HG03135 (cell line): ENCODE data around the gene MTAP.
A peak's percentile ranks its signal among the peaks of the same experiment; 100 is the strongest.

Experiments used
- ATAC-seq: cut with Tn5 transposase; IDR thresholded peaks from one replicate; pipeline ENCODE4 v1.9.1; 2021; ENCODE audit warnings: mild to moderate bottlenecking, moderate library complexity; ENCODE audit not compliant: unreplicated experiment

The MTAP gene

DNA sequence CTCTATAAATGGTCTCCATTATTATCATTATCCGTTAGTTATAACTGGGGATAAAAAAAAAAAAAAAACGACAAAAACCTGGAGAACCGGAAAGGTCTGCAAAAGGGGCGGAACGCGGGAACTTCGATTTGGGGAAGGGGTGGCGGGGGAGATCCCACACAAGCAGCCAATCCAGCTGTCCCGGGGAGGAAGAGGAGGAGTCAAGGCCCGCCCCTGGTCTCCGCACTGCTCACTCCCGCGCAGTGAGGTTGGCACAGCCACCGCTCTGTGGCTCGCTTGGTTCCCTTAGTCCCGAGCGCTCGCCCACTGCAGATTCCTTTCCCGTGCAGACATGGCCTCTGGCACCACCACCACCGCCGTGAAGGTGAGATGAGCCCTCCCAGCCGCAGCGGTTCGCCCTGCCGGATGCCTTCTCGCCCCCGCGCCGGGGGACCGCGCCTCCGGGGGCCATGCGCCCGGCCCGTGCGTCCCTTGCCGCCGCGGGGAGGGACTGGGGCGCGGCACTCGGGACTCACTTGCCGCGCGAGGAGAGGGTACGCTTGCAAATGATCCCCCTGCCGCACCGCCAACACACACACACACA is at the start of gene MTAP:
Gene MTAP (plus strand): TSS at position 219 of the 583 bp plus-strand sequence. CDS start 113 bp downstream, at position 332.
- ATAC-seq: peak; percentile 83

DNA sequence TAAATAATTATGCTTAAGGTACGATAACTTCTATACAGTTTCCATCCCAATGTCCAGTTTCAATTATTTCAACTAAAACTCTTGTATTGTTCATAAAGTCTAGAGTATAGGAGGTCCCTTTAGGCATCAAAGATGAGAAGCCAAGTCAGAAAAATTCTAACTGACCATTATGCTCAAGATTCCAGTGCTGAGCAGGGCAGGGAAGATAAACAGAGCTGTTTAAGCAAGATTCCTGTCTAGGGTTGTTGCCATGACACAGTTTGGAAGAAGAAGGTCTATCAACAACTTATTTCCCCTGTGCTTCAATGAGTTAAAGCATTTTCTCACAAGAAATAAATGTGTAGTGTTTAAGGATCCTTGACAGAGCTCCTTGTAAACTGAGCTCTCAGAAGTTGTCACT is 48.9 kb upstream of the MTAP start:
- no peak for ATAC-seq

DNA sequence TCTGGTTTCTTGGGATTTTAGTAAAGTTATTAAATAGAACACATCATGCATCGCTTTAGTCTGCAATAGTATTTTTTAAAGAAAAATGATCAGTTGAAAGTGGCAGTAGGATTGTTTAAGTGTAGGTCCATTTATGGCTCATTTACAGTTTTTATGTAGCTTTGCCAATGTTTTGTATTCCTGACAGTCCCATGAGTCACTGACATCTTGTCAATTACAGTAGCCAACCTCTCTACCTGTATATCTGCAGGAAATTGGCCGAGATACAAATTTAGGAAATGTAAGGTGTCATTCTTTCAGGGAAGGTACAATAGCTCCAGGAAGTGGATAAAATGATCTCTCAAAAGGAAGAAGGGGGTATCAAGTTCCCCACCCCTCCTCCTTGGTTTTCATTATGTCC is 47.7 kb upstream of the MTAP start:
- ATAC-seq: no peak

DNA sequence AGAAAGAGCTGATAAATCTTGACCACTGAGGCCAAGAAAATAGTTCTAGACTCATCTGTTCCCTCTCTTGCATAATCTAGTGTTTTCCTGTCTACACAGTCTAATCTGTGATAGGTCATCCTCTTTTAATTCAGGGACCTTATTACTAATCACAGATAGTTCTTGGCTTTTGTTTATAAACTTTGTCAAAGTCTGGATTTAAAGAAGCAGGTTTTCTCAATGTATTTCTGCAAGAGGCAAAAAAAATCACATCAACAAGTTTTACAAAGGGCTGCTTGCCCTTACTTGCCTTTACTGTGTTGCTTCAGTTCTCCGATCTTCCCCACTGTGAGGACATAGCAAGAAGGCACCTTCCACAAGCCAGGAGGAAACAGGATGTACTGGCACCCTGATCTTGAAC is 43.9 kb upstream of the MTAP start:
- ATAC-seq: no peak

DNA sequence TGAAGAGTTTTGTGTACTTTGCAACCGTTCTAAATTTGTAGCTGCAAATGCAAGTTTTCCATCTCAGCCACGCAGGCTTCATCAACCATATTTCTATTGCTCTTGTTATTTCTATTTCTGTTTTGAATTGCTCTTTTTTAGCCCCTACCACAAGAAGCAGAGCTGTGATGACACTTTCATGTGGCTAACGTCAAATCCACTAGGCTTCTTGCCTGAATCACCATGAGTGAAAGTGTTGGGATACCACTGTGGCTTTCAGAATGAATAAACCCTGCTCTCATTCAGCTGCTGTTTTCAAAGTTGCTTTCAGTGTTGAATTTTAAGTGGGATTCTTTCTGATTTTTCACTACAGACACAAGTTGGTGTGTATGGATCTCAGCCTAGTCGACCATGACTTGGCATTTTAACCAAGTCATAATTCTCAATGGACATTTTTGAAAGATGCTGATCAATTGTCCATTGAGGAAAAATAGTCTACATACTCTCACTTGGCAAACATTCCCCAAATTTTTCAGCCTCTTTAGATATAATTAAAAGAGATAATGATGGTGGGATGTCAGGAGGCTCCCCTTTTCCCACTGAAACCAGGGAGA is 41.0 kb upstream of the MTAP start:
- peak; percentile 80 for ATAC-seq

DNA sequence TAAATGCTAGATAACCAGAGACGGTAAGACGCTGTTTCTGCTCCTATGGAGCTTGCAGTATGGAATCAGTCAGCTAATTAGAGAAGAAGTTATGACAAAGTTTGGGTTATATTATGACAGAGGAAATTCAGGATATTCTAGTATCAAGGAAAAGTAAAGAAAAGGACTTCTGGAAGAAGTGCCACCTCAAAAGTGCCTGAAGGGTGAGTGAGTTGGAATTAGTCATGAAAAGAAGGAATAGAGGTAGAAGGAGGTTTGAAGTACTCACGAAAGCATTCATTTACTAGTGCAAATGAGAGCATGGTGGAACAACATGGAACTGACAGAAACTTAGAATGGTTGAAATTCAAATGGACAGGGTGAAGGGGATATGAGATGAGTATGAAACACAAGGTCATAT is 40.4 kb upstream of the MTAP start:
- no peak for ATAC-seq

DNA sequence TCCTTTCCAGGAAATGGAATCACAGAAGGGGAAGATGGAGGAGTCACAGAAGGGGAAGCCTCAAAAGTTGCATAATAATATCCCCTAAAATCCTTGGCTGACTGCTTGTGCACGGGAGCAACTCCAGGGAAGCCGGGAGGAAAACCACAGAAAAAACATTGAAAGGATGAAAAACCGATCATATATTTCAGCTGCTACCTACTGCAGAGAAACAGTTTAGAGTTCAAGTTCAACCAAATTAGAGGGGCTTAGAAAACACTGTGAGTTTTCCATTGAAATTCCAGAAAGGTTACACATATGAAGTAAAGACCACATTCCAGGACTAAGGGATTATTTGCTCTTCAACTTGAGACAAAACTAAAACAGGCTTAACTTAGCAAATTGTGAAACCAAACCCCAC is 37.6 kb upstream of the MTAP start:
- no peak for ATAC-seq

DNA sequence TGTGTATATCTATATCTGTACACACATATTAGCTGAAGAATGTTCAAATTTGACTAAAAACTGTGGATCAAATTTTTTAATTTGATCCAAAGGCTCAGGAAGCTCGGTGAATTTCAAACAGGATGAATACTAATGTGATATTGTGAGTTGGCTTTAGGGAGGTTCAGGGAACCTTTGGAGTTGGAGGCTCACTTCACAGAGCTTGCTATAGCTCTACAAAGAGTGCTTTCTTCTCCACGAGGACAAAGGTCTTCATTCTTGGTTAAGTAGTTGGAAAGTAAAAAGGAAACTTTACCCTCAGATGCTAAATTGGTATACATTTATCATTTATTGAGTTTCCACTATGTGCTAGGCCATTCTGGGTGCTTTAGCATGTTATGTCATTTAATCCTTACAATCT is 36.3 kb upstream of the MTAP start:
- ATAC-seq: no peak

DNA sequence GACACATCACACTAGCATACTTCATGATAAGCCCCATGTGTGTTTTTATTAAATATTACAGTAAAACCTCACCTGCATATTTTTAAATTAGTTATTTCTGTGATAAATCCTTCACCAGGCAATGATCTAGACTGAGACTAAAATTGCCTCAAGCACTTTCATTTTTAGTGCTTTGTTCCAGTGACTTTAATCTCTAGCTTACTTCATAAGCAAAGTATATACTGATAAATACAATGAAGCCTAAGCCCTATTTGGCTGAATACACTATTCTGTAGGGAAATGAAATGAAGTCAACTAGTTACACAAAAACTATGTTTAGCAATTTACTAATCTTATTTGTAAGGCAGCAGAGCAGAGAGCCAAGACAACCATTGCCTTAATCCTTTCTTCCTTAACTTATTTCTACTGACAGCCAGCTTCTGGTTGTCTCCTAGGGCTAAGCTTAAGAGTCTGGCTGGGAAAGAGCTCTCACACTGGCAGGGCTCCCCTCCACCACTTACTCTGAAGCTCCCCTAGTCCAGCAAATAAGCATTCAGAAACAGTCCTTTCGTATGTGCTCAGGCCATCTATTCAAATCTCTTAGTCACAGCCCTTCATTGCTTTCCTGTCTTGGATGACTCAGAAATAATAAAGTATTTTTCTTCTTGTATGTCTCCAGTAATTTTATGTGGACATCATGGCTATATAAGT is 31.4 kb upstream of the MTAP start:
- ATAC-seq: no peak

DNA sequence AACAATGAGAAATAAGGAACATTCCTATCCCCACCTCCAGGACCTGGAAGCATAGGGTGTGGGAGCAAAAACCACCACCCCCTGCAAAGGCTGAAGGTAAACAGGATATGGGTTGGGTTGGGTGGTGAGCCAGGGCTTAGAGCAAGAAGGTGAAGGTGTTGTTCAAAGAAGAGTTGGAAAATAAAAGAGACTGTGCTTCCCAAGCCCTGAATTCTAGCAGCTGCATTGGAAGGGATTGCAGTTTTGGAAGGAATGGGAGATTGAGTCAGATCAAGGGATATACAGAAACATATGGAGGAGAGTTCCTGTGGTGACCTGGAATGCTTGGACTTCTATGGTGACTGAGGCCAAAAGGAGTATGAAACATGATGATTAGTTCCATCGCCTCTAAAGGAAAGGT is 24.7 kb upstream of the MTAP start:
- no peak for ATAC-seq

DNA sequence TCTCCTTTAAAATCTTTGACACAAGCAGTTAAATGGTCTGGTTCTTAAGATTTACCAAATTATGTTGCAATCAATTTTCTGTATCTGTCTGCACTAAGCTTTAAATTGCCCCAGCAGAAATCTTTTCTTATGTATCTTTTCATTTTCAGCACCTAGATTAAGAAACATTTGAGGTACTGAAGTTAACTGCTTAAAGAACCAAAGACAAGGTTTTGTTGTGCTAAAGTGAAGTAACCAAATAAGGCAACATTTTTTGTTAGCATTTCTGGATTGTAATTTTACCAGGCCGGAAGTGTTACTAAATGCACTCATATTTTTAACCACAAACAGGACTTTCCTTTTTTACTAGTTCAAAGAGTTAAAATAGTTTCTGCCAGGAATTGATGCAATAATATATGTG is 24.1 kb upstream of the MTAP start:
- ATAC-seq: no peak

DNA sequence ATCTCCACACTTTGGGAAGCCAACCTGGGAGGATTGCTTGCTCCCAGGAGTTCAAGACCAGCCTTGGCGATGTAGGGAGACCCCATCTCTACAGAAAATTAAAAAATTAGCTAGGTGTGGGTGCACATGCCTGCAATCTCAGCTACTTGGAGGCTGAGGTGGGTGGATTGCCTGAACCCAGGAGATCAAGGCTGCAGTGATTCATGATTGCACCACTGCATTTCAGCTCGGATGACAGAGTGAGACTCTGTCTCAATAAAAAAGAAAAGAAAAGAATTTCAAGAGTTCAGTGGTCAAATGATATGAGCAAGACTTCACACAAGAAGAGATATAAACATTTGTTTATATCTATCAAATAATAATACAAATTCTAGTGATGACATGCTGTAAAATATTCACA is 23.0 kb upstream of the MTAP start:
- no peak for ATAC-seq

DNA sequence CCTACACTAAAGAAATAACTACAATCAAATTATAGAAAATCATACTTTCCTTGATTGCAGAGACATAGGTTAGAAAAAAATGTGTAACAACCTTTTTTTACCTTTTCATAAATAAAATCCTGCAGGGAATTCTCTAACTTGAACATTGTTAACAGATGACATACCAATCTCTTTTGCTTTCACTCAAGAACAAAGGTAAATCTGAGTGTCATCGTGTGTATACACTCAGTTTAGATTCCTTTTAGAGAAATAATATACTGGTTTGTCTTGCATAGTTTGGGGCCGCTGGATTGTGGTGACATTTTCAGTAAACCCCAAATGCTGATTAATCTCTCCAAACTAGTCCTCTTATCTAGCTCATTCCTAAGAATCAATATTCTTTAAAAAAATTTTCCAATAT is 20.8 kb upstream of the MTAP start:
- no peak for ATAC-seq

DNA sequence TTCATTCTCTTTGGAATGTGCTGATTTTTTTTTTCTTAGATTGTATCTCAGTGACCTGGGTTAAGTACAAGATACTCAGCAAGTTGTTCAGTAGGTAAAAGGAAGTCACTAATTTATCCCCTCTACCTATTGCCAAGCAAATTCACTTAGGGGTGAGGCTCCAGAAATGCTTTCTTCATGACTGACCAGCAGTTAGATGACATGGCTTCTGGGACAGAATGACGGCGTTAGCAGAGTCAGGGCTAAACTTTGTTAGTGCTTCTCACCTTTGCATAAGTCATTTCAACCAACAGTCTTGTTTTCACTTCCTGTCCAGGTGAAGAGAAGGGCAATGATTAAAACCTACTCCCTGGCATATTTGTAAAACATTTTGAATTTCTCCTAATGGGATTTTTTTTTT is 20.2 kb upstream of the MTAP start:
- no peak for ATAC-seq

DNA sequence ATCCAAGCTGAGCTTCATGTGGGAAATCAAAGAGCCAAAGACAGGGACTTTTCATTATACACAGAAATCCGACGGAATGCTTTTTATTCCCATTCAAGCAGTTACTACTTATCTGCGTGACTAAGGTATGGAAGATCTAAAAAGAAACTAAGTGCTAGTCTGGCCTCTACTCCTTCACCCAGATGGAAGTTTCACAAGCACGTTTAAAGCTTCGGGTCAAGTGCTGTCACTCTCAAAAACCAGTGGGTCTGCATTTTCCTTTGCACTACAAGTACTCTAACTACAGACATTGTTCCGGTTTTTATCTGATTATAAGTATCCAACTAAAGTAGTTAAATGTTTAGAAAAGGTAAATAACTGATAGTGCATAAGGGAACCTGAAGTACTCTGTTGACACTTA is 13.7 kb upstream of the MTAP start:
- no peak for ATAC-seq

DNA sequence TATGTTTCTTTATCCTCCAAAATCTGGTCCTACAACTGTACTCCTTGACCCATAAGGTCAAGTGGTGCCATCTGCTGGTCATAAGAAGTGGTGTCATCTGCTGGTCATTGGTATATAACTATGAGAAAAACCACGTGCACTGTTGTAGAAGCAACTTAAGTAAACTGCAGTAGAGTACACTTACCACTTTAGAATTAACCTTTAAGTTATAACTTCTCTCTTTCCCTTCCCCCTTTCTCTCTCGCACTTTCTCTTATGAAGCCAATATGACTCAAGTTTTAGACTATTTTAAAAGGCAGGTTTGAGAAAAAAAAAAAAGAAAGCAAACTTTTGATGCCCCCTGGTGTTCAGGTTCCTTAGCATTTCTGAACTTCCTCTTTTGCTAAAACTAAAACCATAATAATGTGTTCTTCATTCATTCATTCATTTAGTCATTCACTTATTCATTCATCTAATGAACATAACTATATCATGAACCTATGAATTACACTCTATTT is 12.8 kb upstream of the MTAP start:
- ATAC-seq: peak; percentile 97

DNA sequence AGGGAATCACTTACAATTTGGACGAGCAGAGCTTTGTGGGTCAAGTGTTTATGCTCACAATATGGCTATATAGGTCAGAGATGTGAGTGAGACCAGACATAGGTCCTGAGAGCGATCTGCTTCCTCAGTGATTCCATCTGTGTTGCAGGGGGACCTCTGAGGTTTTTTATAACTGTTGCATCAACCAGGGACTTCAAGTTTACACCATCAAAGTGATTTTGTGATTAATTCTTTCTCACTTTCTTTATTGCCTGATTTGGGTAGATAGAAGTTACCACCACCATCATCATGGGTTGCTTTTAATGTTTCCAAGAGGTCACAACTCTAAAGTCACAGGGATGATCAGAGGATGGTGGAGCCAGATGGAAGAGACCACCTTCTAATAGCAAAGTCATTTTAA is 7.0 kb upstream of the MTAP start:
- ATAC-seq: no peak

DNA sequence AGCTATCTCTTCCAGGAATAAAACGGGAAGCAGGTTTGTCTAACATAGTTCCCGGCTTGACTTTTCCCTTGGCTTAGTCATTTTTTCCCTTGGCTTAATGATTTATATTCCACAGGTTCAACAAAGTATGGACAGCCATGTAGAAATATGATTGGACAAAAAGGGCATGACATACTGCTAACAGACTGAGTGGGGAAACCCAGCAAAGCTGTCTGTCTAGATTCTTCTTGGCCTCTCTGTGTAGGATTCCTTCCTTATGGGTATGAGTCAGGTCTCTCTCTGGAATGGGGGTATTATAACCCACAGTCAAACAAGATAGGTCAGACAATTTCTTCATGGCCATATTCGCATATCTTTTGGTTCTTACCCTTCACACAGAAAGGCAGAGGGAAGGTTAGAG is 5.7 kb upstream of the MTAP start:
- ATAC-seq: no peak

DNA sequence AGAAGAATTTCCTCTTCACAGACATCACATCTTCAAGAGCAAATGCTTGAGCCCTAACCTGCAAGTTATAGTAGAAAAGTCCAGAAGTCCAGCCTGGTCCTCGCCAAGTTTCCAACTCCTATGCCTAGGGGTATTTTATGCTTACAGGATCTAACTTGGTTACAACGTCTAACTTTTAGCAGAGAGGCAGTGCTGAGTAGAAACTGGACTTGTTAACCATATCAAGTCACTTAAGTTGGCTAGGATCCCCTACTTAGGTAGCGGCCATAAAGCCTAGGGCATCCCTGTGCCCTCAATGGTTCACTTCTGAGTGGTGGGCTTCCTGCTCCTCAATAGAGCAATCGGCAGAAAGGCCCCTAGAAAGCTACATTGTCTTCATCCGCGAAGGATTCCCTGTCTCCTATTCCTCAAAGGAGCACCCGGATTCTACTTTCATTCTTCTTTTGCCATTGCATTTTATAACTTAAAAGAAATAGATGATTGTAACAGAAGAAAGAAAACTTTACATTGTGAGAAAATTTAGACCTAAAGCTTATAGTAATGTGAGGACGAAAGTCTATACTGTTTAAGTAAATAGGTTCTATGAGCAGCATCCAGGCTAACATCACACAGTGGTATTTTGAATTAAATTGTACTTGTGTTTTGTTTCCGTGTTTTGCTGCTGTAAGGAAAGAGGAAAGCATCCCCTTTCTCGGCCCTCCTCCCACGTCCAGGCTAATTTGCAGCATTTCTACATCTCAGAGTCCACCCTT is 1.3 kb upstream of the MTAP start:
- no peak for ATAC-seq

DNA sequence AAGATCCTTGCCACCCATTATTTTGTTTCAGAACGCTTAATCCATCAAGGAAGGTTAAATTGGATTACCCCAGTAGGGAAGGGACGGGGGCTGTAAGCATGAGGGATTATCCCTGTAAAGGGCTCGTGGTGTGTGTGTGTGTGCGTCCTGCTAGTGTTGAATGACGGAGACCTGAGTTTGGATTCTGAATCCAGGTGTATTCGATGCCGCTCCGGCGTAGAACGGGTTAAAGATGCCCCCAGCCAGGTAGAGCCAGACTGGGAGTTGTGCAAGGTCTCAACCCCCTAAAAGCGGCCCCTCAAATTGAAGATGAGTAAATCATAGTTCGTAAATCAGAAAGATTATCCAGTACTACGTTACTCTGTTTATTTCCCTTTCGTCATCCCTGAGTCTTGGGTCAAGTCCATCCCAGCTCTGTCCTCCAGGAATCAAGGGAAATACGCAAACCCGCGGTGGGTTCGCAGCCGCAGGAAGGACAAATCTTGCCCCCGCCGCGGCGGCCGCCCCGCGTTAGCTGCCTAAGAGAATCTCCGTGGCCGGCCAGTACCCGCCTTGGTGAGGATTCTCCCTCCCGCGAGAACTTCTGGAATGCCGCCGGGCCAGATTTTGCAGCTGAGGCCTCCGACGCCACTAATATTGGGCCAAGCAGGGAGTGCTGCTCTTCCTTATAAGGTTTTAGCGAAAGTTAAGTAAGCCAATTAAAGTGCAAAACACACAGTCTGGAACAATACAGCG is 586 bp upstream of the MTAP start:
- ATAC-seq: peak; percentile 18

DNA sequence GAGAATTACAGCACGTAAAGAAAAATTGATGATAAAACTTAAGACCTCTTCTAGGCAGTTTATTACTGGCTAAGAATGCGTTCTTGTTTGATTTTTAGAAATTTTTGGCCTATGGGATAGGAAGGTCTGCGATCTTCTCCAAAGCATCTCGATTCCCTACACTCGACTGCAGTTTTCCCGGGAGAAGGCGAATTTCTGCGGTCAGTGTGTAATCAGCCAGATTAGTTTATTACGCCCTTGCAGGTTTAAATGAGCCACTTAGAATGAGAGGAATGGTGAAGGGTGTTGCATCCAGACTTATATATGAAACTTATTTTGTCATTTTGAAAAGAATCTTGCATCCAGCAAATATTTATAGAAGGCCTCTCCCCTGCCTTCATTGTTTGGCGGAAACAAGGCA is 1.2 kb downstream of the MTAP start:
- ATAC-seq: no peak
